ENCODE measurements around the gene EEF1A2.

GRCh38 chr20:63522091-63522868, 23.4 kb upstream of the EEF1A2 start:
- no peak for TF ChIP-seq POLR2A (IDR thresholded peaks at IDR 0.05)
- TF ChIP-seq, protein P1, sequence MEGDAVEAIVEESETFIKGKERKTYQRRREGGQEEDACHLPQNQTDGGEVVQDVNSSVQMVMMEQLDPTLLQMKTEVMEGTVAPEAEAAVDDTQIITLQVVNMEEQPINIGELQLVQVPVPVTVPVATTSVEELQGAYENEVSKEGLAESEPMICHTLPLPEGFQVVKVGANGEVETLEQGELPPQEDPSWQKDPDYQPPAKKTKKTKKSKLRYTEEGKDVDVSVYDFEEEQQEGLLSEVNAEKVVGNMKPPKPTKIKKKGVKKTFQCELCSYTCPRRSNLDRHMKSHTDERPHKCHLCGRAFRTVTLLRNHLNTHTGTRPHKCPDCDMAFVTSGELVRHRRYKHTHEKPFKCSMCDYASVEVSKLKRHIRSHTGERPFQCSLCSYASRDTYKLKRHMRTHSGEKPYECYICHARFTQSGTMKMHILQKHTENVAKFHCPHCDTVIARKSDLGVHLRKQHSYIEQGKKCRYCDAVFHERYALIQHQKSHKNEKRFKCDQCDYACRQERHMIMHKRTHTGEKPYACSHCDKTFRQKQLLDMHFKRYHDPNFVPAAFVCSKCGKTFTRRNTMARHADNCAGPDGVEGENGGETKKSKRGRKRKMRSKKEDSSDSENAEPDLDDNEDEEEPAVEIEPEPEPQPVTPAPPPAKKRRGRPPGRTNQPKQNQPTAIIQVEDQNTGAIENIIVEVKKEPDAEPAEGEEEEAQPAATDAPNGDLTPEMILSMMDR (IDR thresholded peaks at IDR 0.05) = no peak

Measured in uterus (tissue), 2 donors.